GM12878 (cell line): Measurements from ENCODE around the gene AKR1C1. TPM values are rescaled to one million over a fixed set of nuclear protein-coding genes. Genes with fewer than 3 reads are reported as not detected.
"Not testable (repeated sequence)": the region's sequence is repeated elsewhere in the genome, so short reads cannot be mapped to it uniquely, and the experiment has no call there.

ENCODE experiments used
- ATAC-seq: fragments of 200-7000 bp; cut with Tn5 transposase; 3 replicates; pipeline ENCODE4 v1.9.1; 2020; ENCODE audit warnings: mild to moderate bottlenecking, moderate library complexity
- BruUV-seq: library from RNA; stranded (reverse); fragments of 400-500 nt; replicated peaks from 2 replicates; lab custom pipeline; 2021; lab: Mats Ljungman, UMichigan
- CTCF ChIA-PET: fragments of 300-600 bp; sonication (Branson Sonifier 250); formaldehyde crosslinking; extraction: SDS; loops from one replicate; lab custom pipeline; 2021; ENCODE audit warnings: inconsistent platforms; lab: Yijun Ruan, JAX
- POLR2A ChIA-PET: fragments of 350-600 bp; formaldehyde crosslinking; extraction: SDS; loops from one replicate; lab custom pipeline; 2021; ENCODE audit warnings: inconsistent platforms; lab: Charles Lee
- RAD21 ChIA-PET: fragments of 300-600 bp; sonication (Branson Sonifier 250); formaldehyde crosslinking; loops from one replicate; lab custom pipeline; 2023; ENCODE audit warnings: antibody characterized with exemption; ENCODE audit not compliant: unreplicated experiment; lab: Charles Lee
- SMC1A ChIA-PET: fragments of 300-600 bp; sonication (Branson Sonifier 250); formaldehyde crosslinking; loops from one replicate; lab custom pipeline; 2023; ENCODE audit not compliant: unreplicated experiment, uncharacterized antibody; lab: Charles Lee
- DNase-seq: peaks from one replicate; pipeline ENCODE4 v3.0.0-alpha.2; 2011; ENCODE audit warnings: low read depth, low spot score
- FAIRE-seq: peaks from 3 replicates; lab custom pipeline; 2011; peaks lifted over from hg19 to GRCh38; lab: Jason Lieb, UNC
- H2AFZ ChIP-seq: 2 replicates; pipeline ENCODE4 v1.6.0; 2011; ENCODE audit warnings: low read depth, low read length, control low read depth; ENCODE audit not compliant: control insufficient read depth
- H3K27ac ChIP-seq: 2 replicates; pipeline ENCODE4 v1.5.1; 2011; ENCODE audit warnings: control low read depth; ENCODE audit not compliant: control insufficient read depth, insufficient read depth
- H3K27me3 ChIP-seq, 2 experiments: replicated peaks in 1 of 2; 2 replicates each; pipeline versions ENCODE4 v1.6.0 to v1.6.1; 2011; ENCODE audit warnings: low read length in 1 of 2; ENCODE audit not compliant: control insufficient read depth in 2 of 2, insufficient read depth in 2 of 2
- H3K36me3 ChIP-seq, 2 experiments: 2 replicates each; pipeline ENCODE4 v1.5.1; 2011; ENCODE audit warnings: low read length in 1 of 2; ENCODE audit not compliant: control insufficient read depth in 2 of 2, insufficient read depth in 2 of 2
- H3K4me1 ChIP-seq: 2 replicates; pipeline ENCODE4 v1.6.1; 2011; ENCODE audit warnings: mild to moderate bottlenecking, low read length, moderate library complexity, mixed read lengths; ENCODE audit not compliant: control insufficient read depth, insufficient read depth
- H3K4me2 ChIP-seq: 2 replicates; pipeline ENCODE4 v1.6.0; 2011; ENCODE audit warnings: control low read depth; ENCODE audit not compliant: control insufficient read depth, insufficient read depth
- H3K4me3 ChIP-seq: fragments of 200-600 bp; sonication (generic); 2 replicates; pipeline ENCODE4 v1.5.1; 2016
- H3K79me2 ChIP-seq: 2 replicates; pipeline ENCODE4 v1.6.0; 2011; ENCODE audit warnings: low read length; ENCODE audit not compliant: control insufficient read depth, insufficient read depth
- H3K9ac ChIP-seq: 2 replicates; pipeline ENCODE4 v1.8.0; 2011; ENCODE audit warnings: low read length, control low read depth, mixed read lengths; ENCODE audit not compliant: control insufficient read depth, insufficient read depth
- H3K9me3 ChIP-seq: replicated peaks from 3 replicates; pipeline ENCODE4 v1.5.1; 2011; ENCODE audit warnings: mild to moderate bottlenecking, low read length; ENCODE audit not compliant: control insufficient read depth, insufficient read depth
- H4K20me1 ChIP-seq: 2 replicates; pipeline ENCODE4 v1.6.0; 2011; ENCODE audit not compliant: control insufficient read depth, insufficient read depth
- JUNB ChIP-seq: IDR thresholded peaks from 2 replicates; pipeline ENCODE4 v1.6.1; 2016; ENCODE audit warnings: antibody characterized with exemption, mild to moderate bottlenecking
- NR2F1 ChIP-seq: fragments of 450-650 bp; conservative IDR thresholded peaks from 2 replicates; pipeline ENCODE4 v1.6.1; 2017; ENCODE audit warnings: mild to moderate bottlenecking
- ZNF217 ChIP-seq: fragments of 450-650 bp; IDR thresholded peaks from 2 replicates; pipeline ENCODE4 v1.6.1; 2017; ENCODE audit warnings: antibody characterized with exemption, mild to moderate bottlenecking
- ZNF592 ChIP-seq: fragments of 450-650 bp; IDR thresholded peaks from 2 replicates; pipeline ENCODE4 v1.6.1; 2017; ENCODE audit warnings: mild to moderate bottlenecking, moderate library complexity
- WGBS: methylation state at CpG from one replicate; pipeline ENCODE4 v1.1.6; 2016; ENCODE audit warnings: low lambda C conversion rate; ENCODE audit not compliant: insufficient replicate concordance, insufficient coverage; ENCODE audit errors: missing lambda C conversion rate; 5-methylcytosine and 5-hydroxymethylcytosine counted together
- in situ Hi-C: fragments of 300-500 bp; cut with MboI; formaldehyde crosslinking; loops from 9 replicates; pipeline ENCODE4 v1.14.3; 2018; ENCODE audit warnings: mixed read lengths
- intact Hi-C: fragments of 100-400 bp; cut with micrococcal nuclease; formaldehyde crosslinking; loops from one replicate; pipeline ENCODE4 v1.14.2; 2022; ENCODE audit not compliant: unreplicated experiment
- polyA plus RNA-seq, 11 experiments: library from polyadenylated mRNA; depleted of rRNA in 4 of 11; unstranded in 6 of 11; stranded (reverse) in 5 of 11; fragments of >200 nt; fragmentation: Nextera tagmentation in 4 of 11; fragmentation: Illumina TruSeq in 1 of 11; extraction: Ambion mirVana in 4 of 11; extraction: Trizol in 1 of 11; gene quantifications; 1 replicate in 1 of 11; 2 replicates in 10 of 11; pipeline versions ENCODE4 v1.2.1 to v1.2.3, GENCODE V29; 2011 to 2016; ENCODE audit warnings: inconsistent platforms in 2 of 11, missing spikeins in 2 of 11, low read depth in 1 of 11
- total RNA-seq, 4 experiments: library from RNA; depleted of rRNA in 3 of 4; stranded (reverse); fragments of >200 nt in 3 of 4; fragmentation: Illumina TruSeq in 1 of 4; extraction: Trizol in 1 of 4; gene quantifications; 2 replicates each; pipeline versions ENCODE4 v1.2.1 to v1.2.3, GENCODE V29; 2013 to 2021
- TF ChIP-seq, protein P1 (sequence below): fragments of 450-650 bp; IDR thresholded peaks from 2 replicates; pipeline ENCODE4 v1.6.1; 2017; ENCODE audit warnings: antibody characterized with exemption, mild to moderate bottlenecking, moderate library complexity

Gene AKR1C1
- total and polyA plus RNA-seq, 10 of the 15 experiments (the other 5 are each of a cell fraction or from before 2014, with no cell fraction given): 0.05 to 1.2 (median 0.35) TPM; not detected in 6

DNA sequence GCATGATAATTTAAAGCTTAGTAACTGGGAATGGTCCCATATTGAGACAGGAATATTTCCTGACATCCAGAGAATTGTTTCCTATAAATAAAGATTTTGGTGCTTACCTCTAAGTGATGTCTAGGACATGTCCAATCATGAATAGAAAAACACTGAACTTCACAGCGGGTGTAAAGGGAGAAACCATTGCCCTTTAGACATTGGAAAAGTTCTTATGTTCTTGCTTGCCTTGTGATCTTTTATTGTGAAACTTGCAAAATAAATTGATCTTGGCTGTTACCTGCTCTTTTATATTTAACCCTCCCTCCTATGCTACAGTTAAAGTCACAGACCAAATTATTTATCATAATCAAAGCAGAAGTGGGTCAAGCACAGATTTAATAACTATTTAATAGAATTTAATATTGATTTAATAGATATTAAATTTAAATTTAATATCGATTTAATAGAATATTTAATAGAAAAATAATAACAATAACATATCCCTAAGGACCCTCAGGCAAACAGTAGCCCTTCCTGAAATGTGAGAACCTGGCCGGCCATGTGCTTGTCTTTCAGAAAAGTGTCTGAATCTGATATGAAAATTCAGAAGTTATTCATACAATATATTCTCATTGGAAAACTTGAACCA is 47.0 kb upstream of the AKR1C1 start (continued):
- TF ChIP-seq ZNF592 (no peak), JUNB (no peak), ZNF217 (no peak)
- TF ChIP-seq, protein P1, sequence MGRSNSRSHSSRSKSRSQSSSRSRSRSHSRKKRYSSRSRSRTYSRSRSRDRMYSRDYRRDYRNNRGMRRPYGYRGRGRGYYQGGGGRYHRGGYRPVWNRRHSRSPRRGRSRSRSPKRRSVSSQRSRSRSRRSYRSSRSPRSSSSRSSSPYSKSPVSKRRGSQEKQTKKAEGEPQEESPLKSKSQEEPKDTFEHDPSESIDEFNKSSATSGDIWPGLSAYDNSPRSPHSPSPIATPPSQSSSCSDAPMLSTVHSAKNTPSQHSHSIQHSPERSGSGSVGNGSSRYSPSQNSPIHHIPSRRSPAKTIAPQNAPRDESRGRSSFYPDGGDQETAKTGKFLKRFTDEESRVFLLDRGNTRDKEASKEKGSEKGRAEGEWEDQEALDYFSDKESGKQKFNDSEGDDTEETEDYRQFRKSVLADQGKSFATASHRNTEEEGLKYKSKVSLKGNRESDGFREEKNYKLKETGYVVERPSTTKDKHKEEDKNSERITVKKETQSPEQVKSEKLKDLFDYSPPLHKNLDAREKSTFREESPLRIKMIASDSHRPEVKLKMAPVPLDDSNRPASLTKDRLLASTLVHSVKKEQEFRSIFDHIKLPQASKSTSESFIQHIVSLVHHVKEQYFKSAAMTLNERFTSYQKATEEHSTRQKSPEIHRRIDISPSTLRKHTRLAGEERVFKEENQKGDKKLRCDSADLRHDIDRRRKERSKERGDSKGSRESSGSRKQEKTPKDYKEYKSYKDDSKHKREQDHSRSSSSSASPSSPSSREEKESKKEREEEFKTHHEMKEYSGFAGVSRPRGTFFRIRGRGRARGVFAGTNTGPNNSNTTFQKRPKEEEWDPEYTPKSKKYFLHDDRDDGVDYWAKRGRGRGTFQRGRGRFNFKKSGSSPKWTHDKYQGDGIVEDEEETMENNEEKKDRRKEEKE: no peak
- TF ChIP-seq, all 136 proteins: peak for 0

- Histone ChIP-seq H3K4me3 (no peak overlapping the region), H2AFZ (no peak overlapping the region), H3K79me2 (no peaks in the 10 kb centered on the region), H3K4me1 (no peaks in the 10 kb centered on the region), H3K27ac (no peak overlapping the region), H3K4me2 (no peak overlapping the region), H3K27me3 (no peaks in the 10 kb centered on the region), H3K9me3 (no peaks in the 10 kb centered on the region), H4K20me1 (no peaks in the 10 kb centered on the region)
- CTCF ChIA-PET: no interaction called here
- 0% methylated on average over 1 of the region's 1 CpG for WGBS
- ATAC-seq (no peak), FAIRE-seq (no peak), DNase-seq (no peak)
- RAD21 ChIA-PET: no interaction called here
- no TSS peak for BruUV-seq
- in situ Hi-C loops: no loop called here
- intact Hi-C loops: no loop called here
- POLR2A ChIA-PET: no interaction called here
- no peak for TF ChIP-seq NR2F1
- TF ChIP-seq, all 136 proteins: peak for 0
- H3K36me3 ChIP-seq: no peaks in the 10 kb centered on the region
- H3K9ac ChIP-seq: no peak overlapping the region
- SMC1A ChIA-PET: no interaction called here
Observed at GRCh38 chr10:4918236-4918635, 45.0 kb upstream of the AKR1C1 start.

- BruUV-seq, H3K4me2 ChIP-seq, H3K27me3 ChIP-seq, intact Hi-C loops, H3K27ac ChIP-seq, H3K9ac ChIP-seq, H4K20me1 ChIP-seq, H3K4me1 ChIP-seq, FAIRE-seq, in situ Hi-C loops, CTCF ChIA-PET, ATAC-seq, POLR2A ChIA-PET, H3K36me3 ChIP-seq, H2AFZ ChIP-seq, H3K4me3 ChIP-seq, RAD21 ChIA-PET, H3K9me3 ChIP-seq, H3K79me2 ChIP-seq, SMC1A ChIA-PET, DNase-seq: not testable (repeated sequence)
Observed at GRCh38 chr10:4924482-4924881, 38.7 kb upstream of the AKR1C1 start.
